ENCODE measurements around the gene MTSS2.

GRCh38 chr16:70677499-70678120, 8.2 kb downstream of the MTSS2 start:
- TF ChIP-seq TAF1 (IDR thresholded peaks at IDR 0.05; ENCODE audit: low read depth): no peak
- TF ChIP-seq CTCF (IDR thresholded peaks at IDR 0.05; ENCODE audit: poor library complexity, severe bottlenecking): no peak
- no peak for TF ChIP-seq RAD21 (conservative IDR thresholded peaks at IDR 0.05)
- TF ChIP-seq REST (IDR thresholded peaks at IDR 0.05; ENCODE audit: borderline replicate concordance): no peak
- no peak for TF ChIP-seq EZH2 (IDR thresholded peaks at IDR 0.05; ENCODE audit: borderline replicate concordance, insufficient read depth, low read length, poor library complexity, severe bottlenecking)
